Endothelial cell of umbilical vein (primary cell): ENCODE results near the gene VPS35L. TPM values are rescaled to one million over a fixed set of nuclear protein-coding genes. Genes with fewer than 3 reads are reported as not detected.

Experiments
- BruUV-seq: library from RNA; stranded (reverse); fragments of 400-500 nt; replicated peaks from 2 replicates; lab custom pipeline; 2021; lab: Mats Ljungman, UMichigan
- CTCF ChIA-PET: fragments of 300-600, 350-600 bp; sonication (Branson Sonifier 250); formaldehyde crosslinking; loops from one replicate; lab custom pipeline; 2021; ENCODE audit warnings: antibody characterized with exemption, inconsistent platforms; lab: Charles Lee
- POLR2A ChIA-PET: fragments of 300-600, 350-600 bp; sonication (Branson Sonifier 250); formaldehyde crosslinking; loops from one replicate; lab custom pipeline; 2021; ENCODE audit warnings: antibody characterized with exemption, inconsistent platforms; lab: Charles Lee
- DNase-seq: peaks from one replicate; pipeline ENCODE4 v3.0.0-alpha.2; 2011; ENCODE audit warnings: low read depth, low spot score
- FAIRE-seq: peaks from 2 replicates; lab custom pipeline; 2011; peaks lifted over from hg19 to GRCh38; lab: Jason Lieb, UNC
- H2AFZ ChIP-seq: 2 replicates; pipeline ENCODE4 v1.6.0; 2012; ENCODE audit warnings: low read depth, low read length, control low read depth, inconsistent platforms
- H3K27ac ChIP-seq: 2 replicates; pipeline ENCODE4 v1.5.1; 2011; ENCODE audit warnings: low read depth, mild to moderate bottlenecking, control low read depth, low read length, moderate library complexity; ENCODE audit not compliant: insufficient read depth
- H3K27me3 ChIP-seq, 2 experiments: 2 replicates each; pipeline versions ENCODE4 v1.6.0 to v1.6.1; 2011; ENCODE audit warnings: low read length in 2 of 2, mixed read lengths in 1 of 2; ENCODE audit not compliant: control insufficient read depth in 2 of 2, insufficient read depth in 2 of 2
- H3K36me3 ChIP-seq, 2 experiments: 2 replicates in 1 of 2; 3 replicates in 1 of 2; pipeline ENCODE4 v1.5.1; 2011; ENCODE audit warnings: low read length in 2 of 2, mild to moderate bottlenecking in 1 of 2, moderate library complexity in 1 of 2; ENCODE audit not compliant: control insufficient read depth in 2 of 2, insufficient read depth in 2 of 2; ENCODE audit errors: extremely low read depth in 1 of 2
- H3K4me1 ChIP-seq: 3 replicates; pipeline ENCODE4 v1.5.1; 2011; ENCODE audit warnings: mild to moderate bottlenecking, low read length; ENCODE audit not compliant: control insufficient read depth, insufficient read depth; ENCODE audit errors: extremely low read depth
- H3K4me2 ChIP-seq: 2 replicates; pipeline ENCODE4 v1.6.1; 2011; ENCODE audit warnings: low read length, control low read depth, mixed read lengths; ENCODE audit not compliant: insufficient read depth
- H3K4me3 ChIP-seq, 3 experiments: fragments of 200-600 bp in 1 of 3; sonication (generic), shearing (Covaris generic) in 1 of 3; replicated peaks in 1 of 3; 2 replicates each; pipeline ENCODE4 v1.5.1; 2011 to 2016; ENCODE audit warnings: control low read depth in 3 of 3, low read length in 3 of 3, mild to moderate bottlenecking in 2 of 3, inconsistent platforms in 1 of 3, low read depth in 1 of 3, moderate library complexity in 1 of 3; ENCODE audit not compliant: insufficient read depth in 1 of 3
- H3K79me2 ChIP-seq: 2 replicates; pipeline ENCODE4 v1.6.0; 2012; ENCODE audit warnings: low read length, inconsistent platforms; ENCODE audit not compliant: control insufficient read depth, insufficient read depth
- H3K9ac ChIP-seq: replicated peaks from 2 replicates; pipeline ENCODE3; 2011; ENCODE audit warnings: low read length, control low read depth; ENCODE audit not compliant: insufficient read depth; ENCODE audit errors: extremely low read depth
- H3K9me1 ChIP-seq: replicated peaks from 3 replicates; pipeline ENCODE4 v1.6.0; 2011; ENCODE audit warnings: mild to moderate bottlenecking, low read length; ENCODE audit not compliant: control insufficient read depth, insufficient read depth; ENCODE audit errors: extremely low read depth
- H3K9me3 ChIP-seq: replicated peaks from 2 replicates; pipeline ENCODE4 v1.5.1; 2012; ENCODE audit warnings: low read length, inconsistent platforms; ENCODE audit not compliant: control insufficient read depth, insufficient read depth
- H4K20me1 ChIP-seq: replicated peaks from 2 replicates; pipeline ENCODE3; 2011; ENCODE audit warnings: mild to moderate bottlenecking, low read length; ENCODE audit not compliant: control insufficient read depth, insufficient read depth; ENCODE audit errors: extremely low read depth
- EZH2 ChIP-seq: IDR thresholded peaks from 2 replicates; pipeline ENCODE4 v1.6.1; 2012; ENCODE audit warnings: borderline replicate concordance, low read depth, mild to moderate bottlenecking, moderate library complexity, low read length, inconsistent platforms; ENCODE audit not compliant: severe bottlenecking
- FOS ChIP-seq: IDR thresholded peaks from 2 replicates; pipeline ENCODE4 v1.6.1; 2011; ENCODE audit warnings: mild to moderate bottlenecking, low read length, moderate library complexity, borderline replicate concordance; ENCODE audit not compliant: insufficient read depth
- GATA2 ChIP-seq: IDR thresholded peaks from 2 replicates; pipeline ENCODE4 v1.7.0; 2011; ENCODE audit warnings: low read depth, mild to moderate bottlenecking, moderate library complexity, mixed read lengths, low read length; ENCODE audit not compliant: insufficient read length, insufficient read depth
- MYC ChIP-seq: IDR thresholded peaks from one replicate; pipeline ENCODE4 v1.6.1; 2011; ENCODE audit warnings: mild to moderate bottlenecking, low read depth, low read length
- POLR2A ChIP-seq: IDR thresholded peaks from 2 replicates; pipeline ENCODE4 v1.6.1; 2012; ENCODE audit warnings: low read depth, mild to moderate bottlenecking, control low read depth, low read length
- dilution Hi-C: fragments of 300-500 bp; cut with MboI; formaldehyde crosslinking; loops from one replicate; pipeline ENCODE4 v1.15.0; 2019; ENCODE audit warnings: low sequenced_read_pairs; ENCODE audit not compliant: extremely low pct_ligation_motif_present
- intact Hi-C: fragments of 100-400 bp; cut with micrococcal nuclease; formaldehyde crosslinking; loops from one replicate; pipeline ENCODE4 v1.10.0; 2022
- polyA plus RNA-seq, 4 experiments: library from polyadenylated mRNA; depleted of rRNA in 3 of 4; stranded (reverse) in 3 of 4; unstranded in 1 of 4; fragments of >200 nt; gene quantifications; 2 replicates each; pipeline versions ENCODE4 v1.2.1 to v1.2.3, GENCODE V29; 2011 to 2012; ENCODE audit warnings: missing spikeins in 1 of 4
- total RNA-seq: library from RNA; stranded (reverse); gene quantifications from 2 replicates; pipeline ENCODE4 v1.2.3, GENCODE V29; 2021
- TF ChIP-seq, protein P1 (sequence below), 2 donors: IDR thresholded peaks; 1 replicate in 1 of 2; 2 replicates in 1 of 2; pipeline ENCODE4 v1.5.1; 2011; ENCODE audit warnings: low read length in 2 of 2, mild to moderate bottlenecking in 2 of 2, moderate library complexity in 2 of 2, control low read depth in 1 of 2, inconsistent platforms in 1 of 2, low read depth in 1 of 2; ENCODE audit not compliant: insufficient read depth in 1 of 2; ENCODE audit errors: extremely low read depth in 1 of 2
- TF ChIP-seq, protein P2 (sequence below): IDR thresholded peaks from 2 replicates; pipeline ENCODE4 v1.6.1; 2011; ENCODE audit not compliant: insufficient read depth, insufficient read length

The VPS35L gene
- total and polyA plus RNA-seq, 2 donors (not counting 3 experiments of a cell fraction or from before 2014, with no cell fraction given): 49.1 to 91.1 TPM

DNA sequence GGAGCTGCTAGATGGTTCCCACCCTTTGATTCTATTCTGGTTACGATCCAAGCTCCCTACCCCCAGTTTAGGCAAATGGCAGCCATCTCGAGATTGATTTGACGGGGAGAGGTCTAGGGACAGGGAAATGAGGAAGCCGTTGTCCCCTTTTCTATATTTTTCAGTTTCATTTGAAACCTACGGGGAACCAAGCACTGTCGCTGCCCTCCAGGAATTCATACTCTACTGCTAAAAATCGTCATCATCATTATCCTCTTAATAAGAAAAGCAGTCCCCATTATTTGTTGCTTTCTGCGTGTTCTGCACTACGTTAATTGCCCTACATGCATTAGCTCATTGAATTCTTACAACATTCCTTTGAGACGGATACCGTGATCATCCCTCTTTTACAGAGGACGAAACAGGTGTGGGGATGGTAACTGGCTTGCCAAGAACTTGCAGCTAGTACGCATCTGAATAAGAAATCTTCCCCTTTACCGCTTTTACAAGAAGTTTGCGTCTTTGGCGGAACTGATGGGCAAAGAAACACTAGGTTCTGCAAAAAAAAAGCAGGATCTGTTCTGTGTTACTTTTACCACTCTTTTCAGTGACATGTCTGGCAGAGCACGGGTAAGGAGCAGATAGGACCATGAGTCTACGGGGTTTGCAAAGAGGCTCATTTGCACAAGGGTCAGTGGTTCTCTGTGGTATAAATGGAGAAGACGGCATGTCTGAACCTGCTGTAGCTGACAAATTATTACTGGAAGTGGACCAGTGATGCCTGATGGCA lies 30.7 kb upstream of the VPS35L start:
- dilution Hi-C loops: no loop called here
- ChIA-PET POLR2A (interaction anchor here (1.2 kb wide), 1 partner anchor 30 kb away, joined by 3 read pairs; no protein-coding TSS in a partner anchor), CTCF (interaction anchor here (0.9 to 3.0 kb wide), 7 partner anchors 16 to 59 kb away, joined by 3 to 28 read pairs (median 4); partner anchors contain the start of gene VPS35L)
- Histone ChIP-seq H3K4me3 (peak overlapping the region; percentile 60 to 95 (median 61)), H3K27ac (peak overlapping the region; percentile 44), H3K9me3 (no peaks in the 10 kb centered on the region), H3K4me1 (peaks cover 21% of the 10 kb centered on the region), H3K79me2 (peaks cover 27% of the 10 kb centered on the region), H3K9me1 (no peaks in the 10 kb centered on the region), H3K36me3 (peaks cover 0 to 2% of the 10 kb centered on the region in 2 experiments), H4K20me1 (no peaks in the 10 kb centered on the region), H3K4me2 (peak overlapping the region; percentile 98), H3K27me3 (no peaks in the 10 kb centered on the region), H3K9ac (peak overlapping the region; percentile 84), H2AFZ (peak overlapping the region; percentile 80)
- TF ChIP-seq, protein P1, sequence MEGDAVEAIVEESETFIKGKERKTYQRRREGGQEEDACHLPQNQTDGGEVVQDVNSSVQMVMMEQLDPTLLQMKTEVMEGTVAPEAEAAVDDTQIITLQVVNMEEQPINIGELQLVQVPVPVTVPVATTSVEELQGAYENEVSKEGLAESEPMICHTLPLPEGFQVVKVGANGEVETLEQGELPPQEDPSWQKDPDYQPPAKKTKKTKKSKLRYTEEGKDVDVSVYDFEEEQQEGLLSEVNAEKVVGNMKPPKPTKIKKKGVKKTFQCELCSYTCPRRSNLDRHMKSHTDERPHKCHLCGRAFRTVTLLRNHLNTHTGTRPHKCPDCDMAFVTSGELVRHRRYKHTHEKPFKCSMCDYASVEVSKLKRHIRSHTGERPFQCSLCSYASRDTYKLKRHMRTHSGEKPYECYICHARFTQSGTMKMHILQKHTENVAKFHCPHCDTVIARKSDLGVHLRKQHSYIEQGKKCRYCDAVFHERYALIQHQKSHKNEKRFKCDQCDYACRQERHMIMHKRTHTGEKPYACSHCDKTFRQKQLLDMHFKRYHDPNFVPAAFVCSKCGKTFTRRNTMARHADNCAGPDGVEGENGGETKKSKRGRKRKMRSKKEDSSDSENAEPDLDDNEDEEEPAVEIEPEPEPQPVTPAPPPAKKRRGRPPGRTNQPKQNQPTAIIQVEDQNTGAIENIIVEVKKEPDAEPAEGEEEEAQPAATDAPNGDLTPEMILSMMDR (IDR thresholded peaks at IDR 0.05; ENCODE audit: extremely low read depth in 1 of 2, insufficient read depth in 1 of 2, low read depth in 1 of 2, low read length in 2 of 2): no peak
- DNase-seq (peak; percentile 50), FAIRE-seq (no peak)
- BruUV-seq: TSS peak; percentile 41
- intact Hi-C loops: loop anchor here (5.0 to 10.0 kb wide), 6 partner anchors 357 to 720 kb away; partner anchors contain the start of genes ARL6IP1, COQ7, SYT17 and TMC7

DNA sequence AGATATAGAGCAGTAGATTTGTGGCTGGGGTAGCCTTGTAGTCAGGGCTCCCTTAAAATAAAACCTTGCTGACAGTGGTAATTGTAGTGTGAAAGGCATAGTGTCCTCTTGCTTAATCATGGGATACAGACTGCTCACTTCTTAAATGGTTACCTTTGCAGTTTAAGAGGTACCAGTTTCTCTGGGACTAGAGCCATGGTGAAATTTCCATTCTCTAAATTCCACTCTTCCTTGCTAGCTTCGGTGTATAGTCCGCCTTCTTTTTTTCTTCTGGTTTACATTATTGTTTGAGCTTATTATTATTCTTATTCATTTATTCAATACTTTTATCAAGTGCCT lies 30.1 kb upstream of the VPS35L start:
- Histone ChIP-seq H3K27me3 (no peaks in the 10 kb centered on the region), H2AFZ (no peak overlapping the region), H3K4me1 (peaks cover 18% of the 10 kb centered on the region), H3K36me3 (peaks cover 0 to 2% of the 10 kb centered on the region in 2 experiments), H3K27ac (no peak overlapping the region), H3K79me2 (peaks cover 27% of the 10 kb centered on the region), H3K9ac (no peak overlapping the region), H3K9me3 (no peaks in the 10 kb centered on the region), H3K4me2 (peak overlapping the region; percentile 98), H4K20me1 (no peaks in the 10 kb centered on the region), H3K9me1 (no peaks in the 10 kb centered on the region), H3K4me3 (peak overlapping the region in 2 of 3 experiments; percentile 60 to 95)
- POLR2A ChIA-PET: no interaction called here
- CTCF ChIA-PET: interaction anchor here (1.1 to 3.0 kb wide), 4 partner anchors 15 to 59 kb away, joined by 3 to 28 read pairs (median 11); partner anchors contain the start of gene VPS35L
- FAIRE-seq: no peak
- DNase-seq: no peak
- dilution Hi-C loops (no loop called here), intact Hi-C loops (loop anchor here (10.0 kb wide), 2 partner anchors 541 to 721 kb away; partner anchors contain the start of genes ARL6IP1 and TMC7)
- TF ChIP-seq EZH2 (no peak), FOS (no peak), GATA2 (no peak), POLR2A (no peak), MYC (no peak)
- TF ChIP-seq, protein P1 (IDR thresholded peaks at IDR 0.05; ENCODE audit: extremely low read depth in 1 of 2, insufficient read depth in 1 of 2, low read depth in 1 of 2, low read length in 2 of 2): no peak
- TF ChIP-seq, protein P2, sequence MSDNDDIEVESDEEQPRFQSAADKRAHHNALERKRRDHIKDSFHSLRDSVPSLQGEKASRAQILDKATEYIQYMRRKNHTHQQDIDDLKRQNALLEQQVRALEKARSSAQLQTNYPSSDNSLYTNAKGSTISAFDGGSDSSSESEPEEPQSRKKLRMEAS: no peak
- BruUV-seq: no TSS peak
